ENCODE results near the gene C2orf68. TPM values are rescaled to one million over a fixed set of nuclear protein-coding genes. Genes with fewer than 3 reads are reported as not detected.
A peak's percentile ranks its signal among the peaks of the same experiment; 100 is the strongest.

The C2orf68 gene
- total and polyA plus RNA-seq, 2 of the 13 experiments (the other 11 are each of a cell fraction or from before 2014, with no cell fraction given) = 47.1 to 77.4 TPM

DNA sequence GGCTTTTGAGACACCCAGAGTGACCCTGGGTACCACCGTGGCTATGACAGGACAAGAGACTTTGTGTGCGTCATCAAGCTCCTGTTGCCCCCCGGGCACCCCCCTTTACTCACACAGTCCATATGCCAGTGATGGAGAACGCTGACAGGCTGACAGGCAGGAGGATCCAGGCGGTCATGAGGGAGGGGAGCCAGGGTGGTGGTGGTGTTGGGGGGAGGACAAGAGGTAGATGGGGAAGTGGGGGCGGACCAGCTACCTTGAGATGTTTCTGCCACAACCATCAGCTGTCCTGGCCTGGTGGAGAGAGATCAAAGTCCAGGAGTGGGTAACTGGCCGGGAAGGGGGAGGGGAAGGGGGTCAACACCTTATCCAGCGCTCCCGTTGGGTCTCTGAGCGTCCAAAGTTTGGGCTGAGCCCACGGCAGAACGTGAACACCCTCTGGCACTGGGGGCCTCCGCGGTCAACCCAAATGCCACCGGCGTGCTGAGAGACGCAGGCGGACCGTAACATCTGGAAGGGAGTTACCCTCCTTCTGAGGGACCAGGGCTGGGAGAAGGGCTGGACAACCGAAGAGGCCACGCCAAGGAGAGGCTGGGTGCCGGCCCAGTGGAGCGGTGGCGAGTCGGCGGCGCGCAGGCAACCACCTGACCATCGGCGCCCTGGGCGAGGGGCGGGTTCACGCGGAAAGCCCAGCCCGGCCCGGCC is 9.9 kb downstream of the C2orf68 start (continued):
- TF ChIP-seq ZNF7 (CRISPR knock-in tag; IDR thresholded peaks at IDR 0.05) = no peak
- TF ChIP-seq ISX (CRISPR knock-in tag; conservative IDR thresholded peaks at IDR 0.05) = no peak
- TF ChIP-seq, protein P1, sequence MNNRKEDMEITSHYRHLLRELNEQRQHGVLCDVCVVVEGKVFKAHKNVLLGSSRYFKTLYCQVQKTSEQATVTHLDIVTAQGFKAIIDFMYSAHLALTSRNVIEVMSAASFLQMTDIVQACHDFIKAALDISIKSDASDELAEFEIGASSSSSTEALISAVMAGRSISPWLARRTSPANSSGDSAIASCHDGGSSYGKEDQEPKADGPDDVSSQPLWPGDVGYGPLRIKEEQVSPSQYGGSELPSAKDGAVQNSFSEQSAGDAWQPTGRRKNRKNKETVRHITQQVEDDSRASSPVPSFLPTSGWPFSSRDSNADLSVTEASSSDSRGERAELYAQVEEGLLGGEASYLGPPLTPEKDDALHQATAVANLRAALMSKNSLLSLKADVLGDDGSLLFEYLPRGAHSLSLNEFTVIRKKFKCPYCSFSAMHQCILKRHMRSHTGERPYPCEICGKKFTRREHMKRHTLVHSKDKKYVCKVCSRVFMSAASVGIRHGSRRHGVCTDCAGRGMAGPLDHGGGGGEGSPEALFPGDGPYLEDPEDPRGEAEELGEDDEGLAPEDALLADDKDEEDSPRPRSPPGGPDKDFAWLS (CRISPR knock-in tag; IDR thresholded peaks at IDR 0.05; ENCODE audit: borderline replicate concordance) = no peak
- no peak for TF ChIP-seq ZNF567 (CRISPR knock-in tag; IDR thresholded peaks at IDR 0.05; ENCODE audit: borderline replicate concordance)
- TF ChIP-seq ZNF44 (CRISPR knock-in tag; IDR thresholded peaks at IDR 0.05) = no peak
- TF ChIP-seq, protein P2, sequence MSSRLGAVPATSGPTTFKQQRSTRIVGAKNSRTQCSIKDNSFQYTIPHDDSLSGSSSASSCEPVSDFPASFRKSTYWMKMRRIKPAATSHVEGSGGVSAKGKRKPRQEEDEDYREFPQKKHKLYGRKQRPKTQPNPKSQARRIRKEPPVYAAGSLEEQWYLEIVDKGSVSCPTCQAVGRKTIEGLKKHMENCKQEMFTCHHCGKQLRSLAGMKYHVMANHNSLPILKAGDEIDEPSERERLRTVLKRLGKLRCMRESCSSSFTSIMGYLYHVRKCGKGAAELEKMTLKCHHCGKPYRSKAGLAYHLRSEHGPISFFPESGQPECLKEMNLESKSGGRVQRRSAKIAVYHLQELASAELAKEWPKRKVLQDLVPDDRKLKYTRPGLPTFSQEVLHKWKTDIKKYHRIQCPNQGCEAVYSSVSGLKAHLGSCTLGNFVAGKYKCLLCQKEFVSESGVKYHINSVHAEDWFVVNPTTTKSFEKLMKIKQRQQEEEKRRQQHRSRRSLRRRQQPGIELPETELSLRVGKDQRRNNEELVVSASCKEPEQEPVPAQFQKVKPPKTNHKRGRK (CRISPR knock-in tag; IDR thresholded peaks at IDR 0.05) = no peak
- no peak; the same call in 1 of the 2 replicates for TF ChIP-seq KLF6 (CRISPR knock-in tag; IDR thresholded peaks at IDR 0.05)
- no peak for TF ChIP-seq SCMH1 (CRISPR knock-in tag; IDR thresholded peaks at IDR 0.05; ENCODE audit: borderline replicate concordance)
- TF ChIP-seq ZNF83 (CRISPR knock-in tag; IDR thresholded peaks at IDR 0.05; ENCODE audit: borderline replicate concordance) = no peak
- TF ChIP-seq BRCA1 (CRISPR knock-in tag; IDR thresholded peaks at IDR 0.05) = no peak
- TF ChIP-seq ZNF253 (CRISPR knock-in tag; IDR thresholded peaks at IDR 0.05; ENCODE audit: borderline replicate concordance) = peak; percentile 73; the same call in 1 of the 2 replicates
- TF ChIP-seq PHF20 (CRISPR knock-in tag; IDR thresholded peaks at IDR 0.05) = no peak; the same call in 1 of the 2 replicates
- TF ChIP-seq MTF1 (CRISPR knock-in tag; IDR thresholded peaks at IDR 0.05) = no peak
- no peak for TF ChIP-seq ZNF713 (CRISPR knock-in tag; IDR thresholded peaks at IDR 0.05)
- no peak for TF ChIP-seq GATA4 (IDR thresholded peaks at IDR 0.05; ENCODE audit: borderline replicate concordance, low read depth)
- TF ChIP-seq IRF2 (CRISPR knock-in tag; IDR thresholded peaks at IDR 0.05) = no peak; the same call in 1 of the 2 replicates
- no peak for TF ChIP-seq AHDC1 (CRISPR knock-in tag; IDR thresholded peaks at IDR 0.05; ENCODE audit: borderline replicate concordance)
- TF ChIP-seq FOXC1 (CRISPR knock-in tag; IDR thresholded peaks at IDR 0.05; ENCODE audit: borderline replicate concordance) = no peak; the same call in 1 of the 2 replicates
- no peak for TF ChIP-seq SRSF9 (IDR thresholded peaks at IDR 0.05; ENCODE audit: borderline replicate concordance, insufficient read depth, low read depth, low read length, poor library complexity, severe bottlenecking)
- TF ChIP-seq MEF2D (CRISPR knock-in tag; IDR thresholded peaks at IDR 0.05) = no peak
- no peak for TF ChIP-seq SPEN (CRISPR knock-in tag; IDR thresholded peaks at IDR 0.05; ENCODE audit: low read depth)
- TF ChIP-seq SUZ12 (IDR thresholded peaks at IDR 0.05; ENCODE audit: low read depth, low read length) = no peak
